Measurements from ENCODE around the gene METRN.

GRCh38 chr16:746637-747036 is 31.7 kb downstream of the METRN start:
- TF ChIP-seq POLR2A (IDR thresholded peaks at IDR 0.05; ENCODE audit: low read length) (no peak), CTCF (IDR thresholded peaks at IDR 0.05) (no peak), MYC (IDR thresholded peaks at IDR 0.05; ENCODE audit: borderline replicate concordance, low read length) (no peak), RAD21 (conservative IDR thresholded peaks at IDR 0.05 in 1 of 2, IDR thresholded peaks at IDR 0.05 in 1 of 2) (no peak), CEBPB (IDR thresholded peaks at IDR 0.05) (no peak), PHF8 (IDR thresholded peaks at IDR 0.05; ENCODE audit: borderline replicate concordance, low read depth) (no peak), MAX (IDR thresholded peaks at IDR 0.05) (no peak), ELK1 (IDR thresholded peaks at IDR 0.05; ENCODE audit: low read depth, low read length) (no peak), CHD2 (IDR thresholded peaks at IDR 0.05; ENCODE audit: low read length, partially characterized antibody) (no peak), ZSCAN20 (CRISPR knock-in tag; IDR thresholded peaks at IDR 0.05) (no peak), REST (IDR thresholded peaks at IDR 0.05) (no peak)
